GM19035 (cell line): Measurements from ENCODE around the gene UVSSA.
"Not testable (repeated sequence)": the region's sequence is repeated elsewhere in the genome, so short reads cannot be mapped to it uniquely, and the experiment has no call there.

Source experiments
- ATAC-seq: cut with Tn5 transposase; IDR thresholded peaks from one replicate; pipeline ENCODE4 v1.9.1; 2021; ENCODE audit not compliant: unreplicated experiment

Gene UVSSA

DNA sequence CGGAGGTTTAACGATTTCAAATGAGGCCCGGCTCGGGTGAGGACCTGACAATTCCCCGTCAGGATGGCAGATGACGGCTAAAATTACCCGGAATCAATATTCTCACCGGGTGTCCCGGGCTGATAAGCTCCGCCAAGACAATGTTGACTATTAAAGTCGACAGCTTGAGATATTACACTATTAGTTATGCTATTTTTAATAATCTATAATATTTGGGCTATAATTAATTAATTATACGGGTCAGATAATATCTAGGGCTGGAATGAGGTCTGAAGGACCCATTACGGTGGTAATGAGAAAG, 68.6 kb downstream of the UVSSA start:
- no peak for ATAC-seq

DNA sequence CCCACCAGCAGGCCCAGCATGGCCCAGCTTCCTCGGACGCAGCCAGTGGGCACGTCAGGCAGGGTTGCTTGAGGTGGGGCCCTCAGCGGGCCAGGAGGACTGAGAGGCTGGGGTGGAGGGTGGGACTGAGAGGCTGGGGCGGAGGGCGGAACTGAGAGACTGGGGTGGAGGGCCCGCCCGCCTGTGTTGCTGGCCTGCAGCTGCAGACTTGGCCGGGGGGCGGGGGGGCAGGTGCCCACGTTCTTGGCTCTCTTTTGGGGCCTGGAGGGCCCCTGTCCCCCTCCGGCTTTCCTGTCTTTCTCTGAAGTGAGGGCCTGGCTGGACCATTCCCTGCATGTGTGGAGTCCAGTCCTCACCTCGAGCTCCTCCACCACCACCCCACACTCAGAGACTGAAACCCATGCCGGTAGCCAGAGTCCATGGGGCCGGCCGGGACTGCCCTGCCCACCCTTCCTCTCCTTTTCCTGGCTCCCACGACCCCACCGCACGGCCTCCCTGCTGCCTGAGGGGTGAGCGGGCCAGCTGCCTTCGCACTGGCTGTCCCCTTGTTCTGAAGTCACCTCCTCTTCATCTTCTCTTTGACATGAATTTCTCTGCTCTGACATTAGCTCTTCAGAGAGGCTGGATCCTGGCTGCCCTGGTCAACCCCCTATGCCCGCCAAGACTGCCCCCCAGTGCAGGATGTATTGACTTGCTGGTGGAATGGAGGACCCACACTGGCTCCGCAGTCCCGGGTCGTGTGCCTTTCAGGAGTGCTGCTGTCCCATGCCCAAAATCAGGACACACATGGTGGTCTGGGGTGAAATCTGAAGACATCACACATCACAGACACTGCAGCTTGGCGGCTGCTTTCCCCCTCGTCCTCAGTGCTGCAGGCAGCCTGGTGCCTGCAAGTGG, 69.3 kb downstream of the UVSSA start:
- no peak for ATAC-seq

DNA sequence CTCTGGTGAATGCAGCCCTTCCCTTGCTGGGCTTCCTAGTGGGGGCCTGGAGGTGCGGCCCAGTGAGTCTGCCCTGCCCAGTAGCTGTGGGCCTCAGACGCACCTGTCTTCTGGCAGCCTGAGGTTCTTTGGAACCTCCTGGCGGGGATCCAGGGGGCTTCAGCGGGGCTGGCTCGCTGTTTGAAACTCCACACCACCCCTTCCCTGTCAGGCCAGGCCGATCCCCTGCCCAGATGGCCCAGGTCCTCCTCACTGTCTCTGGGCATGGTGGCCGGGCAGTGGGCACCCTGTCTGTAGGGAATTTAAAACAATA, 69.9 kb downstream of the UVSSA start:
- no peak for ATAC-seq

DNA sequence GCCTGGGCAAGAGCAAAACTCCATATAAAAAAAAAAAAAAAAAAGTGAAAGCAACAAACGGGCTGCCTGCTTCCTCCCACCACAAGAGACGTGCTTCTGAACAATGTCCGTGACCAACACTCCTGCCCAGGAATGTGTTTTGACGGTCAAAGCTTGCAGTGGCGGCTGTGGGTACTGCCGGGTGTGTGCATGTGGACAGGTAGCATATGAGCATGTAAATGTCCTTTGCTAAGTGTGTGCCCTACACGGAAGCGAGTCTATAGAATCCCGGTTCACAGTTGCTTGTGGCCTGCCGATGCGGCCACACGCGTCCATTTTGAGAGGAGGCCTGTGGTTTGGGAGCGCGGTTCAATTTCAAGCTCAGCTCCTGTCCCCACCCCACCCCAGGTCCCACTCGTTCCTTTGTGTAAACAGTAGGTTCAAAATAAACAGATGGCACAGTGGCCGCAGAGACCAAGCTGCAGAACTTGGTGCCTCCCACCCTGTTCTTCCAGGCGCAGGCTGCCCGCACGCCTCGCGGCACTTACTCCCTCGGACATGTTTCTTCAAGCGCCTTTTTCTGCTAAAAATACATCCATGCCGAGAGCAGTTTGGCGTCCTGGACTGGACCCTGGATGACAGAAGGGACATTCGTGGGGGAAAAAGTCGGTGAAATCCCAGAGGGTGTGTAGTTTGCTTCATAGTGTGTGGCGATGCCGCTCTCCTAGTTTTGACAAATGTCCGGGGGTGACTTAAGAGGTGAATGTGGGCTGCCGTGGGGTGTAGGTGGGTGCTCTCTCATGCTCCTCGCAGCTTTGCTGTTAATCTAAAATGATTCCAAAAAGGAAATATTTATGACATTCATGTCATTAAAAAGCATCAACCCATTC, 70.7 kb downstream of the UVSSA start:
- ATAC-seq = no peak

DNA sequence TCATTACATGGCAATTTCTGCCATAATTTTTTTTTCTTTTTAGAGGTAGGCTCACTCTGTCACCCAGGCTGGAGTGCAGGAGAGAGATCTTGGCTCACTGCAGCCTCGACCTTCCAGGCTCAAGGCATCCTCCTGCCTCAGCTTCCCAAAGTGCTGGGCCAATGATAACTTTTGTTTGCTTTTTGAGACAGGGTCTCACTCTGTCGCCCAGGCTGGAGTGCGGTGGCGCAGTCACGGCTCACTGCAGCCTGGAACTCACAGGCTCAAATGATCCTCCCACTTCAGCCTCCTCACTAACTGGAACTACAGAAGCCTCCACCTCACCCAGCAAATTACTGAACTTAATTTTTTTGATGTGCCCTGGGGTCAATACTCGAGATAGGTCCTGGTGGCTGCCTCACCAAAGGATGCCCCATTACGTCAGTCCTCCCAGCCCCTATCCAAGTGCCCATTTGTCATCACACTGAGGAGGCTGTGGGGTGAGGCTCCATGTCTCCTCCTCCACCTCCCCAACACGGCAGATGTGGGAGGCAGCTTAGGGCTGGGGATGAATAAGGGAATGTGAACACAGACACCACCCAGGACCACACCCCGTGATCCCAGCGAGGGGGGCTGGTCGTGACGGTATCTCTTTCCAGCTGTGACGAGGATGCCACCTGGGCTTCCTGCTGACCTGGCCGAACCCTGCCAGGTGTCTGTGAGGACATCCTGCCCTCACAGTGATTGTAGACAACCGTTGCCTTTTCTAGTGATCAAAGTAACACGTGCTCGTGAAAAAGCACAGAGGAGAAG, 71.7 kb downstream of the UVSSA start:
- ATAC-seq = no peak

DNA sequence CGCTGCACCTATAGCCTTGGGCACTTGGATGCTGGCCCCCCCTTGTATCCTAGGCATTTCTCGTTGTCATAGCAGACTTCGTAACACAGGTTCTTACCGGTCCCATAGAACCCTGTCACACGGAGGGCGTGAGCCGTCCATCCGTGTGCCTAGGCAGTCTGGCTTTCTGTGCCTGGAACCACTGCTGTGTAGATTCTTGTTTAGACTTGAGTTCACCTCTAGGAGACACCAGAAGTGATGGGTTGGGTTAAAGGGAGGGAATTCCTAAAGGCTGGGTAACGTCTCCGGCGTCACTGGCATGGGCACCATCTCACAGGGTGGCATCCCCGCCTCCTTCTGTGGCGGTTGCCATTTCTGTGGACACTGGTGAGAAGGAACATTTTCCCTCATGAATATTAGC, 72.7 kb downstream of the UVSSA start:
- ATAC-seq = no peak

DNA sequence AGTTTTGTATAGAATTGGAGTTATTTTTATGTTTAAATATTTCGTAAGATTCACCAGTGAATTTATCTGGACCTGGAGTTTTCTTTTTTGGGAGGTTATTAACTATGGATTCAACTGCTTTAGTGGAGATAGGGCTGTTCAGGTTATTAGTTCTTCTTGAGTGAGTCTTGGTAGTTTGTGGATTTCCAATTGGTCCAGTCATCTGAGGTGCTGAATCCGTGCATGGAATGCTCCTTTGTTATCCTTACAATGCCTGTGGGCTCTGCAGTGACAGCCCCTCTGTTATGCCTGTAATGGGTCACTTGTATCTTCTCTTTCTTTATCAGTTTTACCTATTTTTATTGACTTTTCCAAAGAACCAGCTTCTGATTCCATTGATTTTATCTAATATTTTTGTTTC, 74.6 kb downstream of the UVSSA start:
- ATAC-seq = no peak

DNA sequence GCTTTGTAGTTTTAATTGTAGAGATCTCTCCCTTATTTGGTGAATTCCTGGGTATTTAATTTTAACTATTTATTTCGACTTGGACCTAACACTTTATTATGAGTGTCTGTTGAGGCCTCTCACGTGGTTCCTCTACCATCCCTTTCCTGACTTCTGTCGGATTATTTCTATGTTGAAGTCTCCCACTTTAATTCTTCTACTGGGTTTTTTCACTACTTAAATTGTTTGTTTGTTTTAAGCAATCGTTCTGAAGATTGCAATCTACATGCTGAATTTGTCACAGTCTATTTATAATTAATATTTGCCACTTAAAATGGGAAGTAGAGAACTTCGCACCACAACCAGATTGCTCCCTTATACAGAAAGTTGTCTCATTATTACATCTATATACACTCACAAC, 80.0 kb downstream of the UVSSA start:
- ATAC-seq = no peak

DNA sequence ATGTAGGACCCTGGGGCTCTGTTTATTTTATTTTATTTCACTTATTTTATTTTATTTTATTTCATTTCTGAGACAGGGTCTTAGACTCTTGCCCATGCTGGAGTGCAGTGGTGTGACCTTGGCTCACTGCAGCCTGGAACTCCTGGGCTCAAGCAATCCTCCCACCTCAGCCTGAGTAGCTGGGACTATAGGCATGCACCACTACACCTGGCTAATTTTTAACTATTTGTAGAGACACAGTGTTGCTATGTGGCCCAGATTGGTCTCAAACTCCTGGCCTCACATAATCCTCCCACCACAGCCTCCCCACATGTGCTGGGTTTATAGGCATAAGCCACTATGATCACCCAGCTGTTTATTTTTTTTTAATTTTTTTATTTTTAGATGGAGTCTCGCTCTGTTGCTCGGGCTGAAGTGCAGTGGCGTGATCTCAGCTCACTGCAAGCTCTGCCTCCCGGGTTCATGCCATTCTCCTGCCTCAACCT, 96.7 kb downstream of the UVSSA start:
- ATAC-seq = not testable (repeated sequence)
